Osteocyte (in vitro differentiated cells): Measurements from ENCODE around the gene TMC3. TPM values are rescaled to one million over a fixed set of nuclear protein-coding genes. Genes with fewer than 3 reads are reported as not detected.

Source experiments
- DNase-seq: peaks from one replicate; pipeline ENCODE4 v3.0.0; 2021; ENCODE audit warnings: mixed read lengths; ENCODE audit not compliant: unreplicated experiment; ENCODE audit errors: extremely low spot score
- H3K27ac Mint-ChIP-seq: one replicate; pipeline ENCODE4 v1.8.0; 2021; ENCODE audit warnings: mild to moderate bottlenecking, mixed read lengths; ENCODE audit not compliant: unreplicated experiment
- H3K27me3 Mint-ChIP-seq: one replicate; pipeline ENCODE4 v1.8.0; 2021; ENCODE audit warnings: mixed read lengths; ENCODE audit not compliant: unreplicated experiment
- H3K36me3 Mint-ChIP-seq: one replicate; pipeline ENCODE4 v1.8.0; 2021; ENCODE audit warnings: mixed read lengths; ENCODE audit not compliant: unreplicated experiment
- H3K4me1 Mint-ChIP-seq: one replicate; pipeline ENCODE4 v1.8.0; 2021; ENCODE audit warnings: mixed read lengths; ENCODE audit not compliant: unreplicated experiment
- H3K4me3 Mint-ChIP-seq: one replicate; pipeline ENCODE4 v1.8.0; 2021; ENCODE audit warnings: mild to moderate bottlenecking, moderate library complexity, mixed read lengths; ENCODE audit not compliant: unreplicated experiment
- H3K9me3 Mint-ChIP-seq: one replicate; pipeline ENCODE4 v1.8.0; 2021; ENCODE audit warnings: mixed read lengths; ENCODE audit not compliant: unreplicated experiment
- total RNA-seq: library from RNA; stranded (reverse); gene quantifications from 2 replicates; pipeline ENCODE4 v1.2.1, GENCODE V29; 2021
- TF ChIP-seq, protein P1 (sequence below): fragments of 200-600 bp; sonication (generic); IDR thresholded peaks from 2 replicates; pipeline ENCODE4 v1.5.0; 2021; ENCODE audit warnings: antibody characterized with exemption, mild to moderate bottlenecking, moderate library complexity

Gene TMC3
- total RNA-seq, 1 donor from 2014 or later: not detected

DNA sequence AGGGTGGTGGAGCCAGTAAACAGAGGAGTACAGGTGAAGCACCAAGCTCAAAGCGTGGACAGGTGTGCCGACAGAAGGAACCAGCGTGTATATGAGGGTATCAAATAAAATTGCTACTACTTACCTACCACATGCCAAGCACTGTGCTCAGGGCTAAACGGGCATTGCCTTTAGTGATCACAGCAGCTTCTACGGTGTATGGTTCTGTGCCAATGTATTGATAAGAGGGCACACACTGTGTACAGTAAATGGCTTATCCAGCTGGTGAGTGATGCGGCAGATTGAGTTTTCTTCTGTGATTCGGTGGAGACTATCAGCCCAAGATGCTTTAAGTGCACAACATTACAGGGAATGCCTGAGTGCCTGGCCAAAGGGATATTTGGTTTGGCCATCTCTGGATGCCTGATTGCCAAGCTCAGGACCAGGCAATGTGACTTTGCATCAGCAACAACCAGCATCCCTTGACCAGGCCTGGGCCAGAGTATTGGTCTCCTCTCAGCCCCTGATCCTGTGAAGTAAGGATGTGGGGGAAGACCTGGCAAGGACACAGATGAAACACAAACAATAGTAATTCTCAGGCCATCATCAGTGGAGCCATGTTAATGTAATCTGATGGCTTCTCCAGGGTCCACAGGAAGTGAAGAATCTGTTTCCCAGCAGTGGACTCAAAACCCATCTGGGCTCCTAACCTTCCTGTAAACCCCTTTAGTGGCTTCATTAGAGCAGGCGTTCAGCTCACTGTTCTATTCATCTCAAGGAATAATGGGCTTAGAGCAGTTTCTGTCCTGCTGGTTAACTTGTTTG lies 64.2 kb downstream of the TMC3 start:
- no peak overlapping the region for H3K27ac Mint-ChIP-seq
- H3K27me3 Mint-ChIP-seq: no peaks in the 10 kb centered on the region
- H3K4me1 Mint-ChIP-seq: peaks cover 11% of the 10 kb centered on the region
- H3K36me3 Mint-ChIP-seq: no peaks in the 10 kb centered on the region
- TF ChIP-seq, protein P1, sequence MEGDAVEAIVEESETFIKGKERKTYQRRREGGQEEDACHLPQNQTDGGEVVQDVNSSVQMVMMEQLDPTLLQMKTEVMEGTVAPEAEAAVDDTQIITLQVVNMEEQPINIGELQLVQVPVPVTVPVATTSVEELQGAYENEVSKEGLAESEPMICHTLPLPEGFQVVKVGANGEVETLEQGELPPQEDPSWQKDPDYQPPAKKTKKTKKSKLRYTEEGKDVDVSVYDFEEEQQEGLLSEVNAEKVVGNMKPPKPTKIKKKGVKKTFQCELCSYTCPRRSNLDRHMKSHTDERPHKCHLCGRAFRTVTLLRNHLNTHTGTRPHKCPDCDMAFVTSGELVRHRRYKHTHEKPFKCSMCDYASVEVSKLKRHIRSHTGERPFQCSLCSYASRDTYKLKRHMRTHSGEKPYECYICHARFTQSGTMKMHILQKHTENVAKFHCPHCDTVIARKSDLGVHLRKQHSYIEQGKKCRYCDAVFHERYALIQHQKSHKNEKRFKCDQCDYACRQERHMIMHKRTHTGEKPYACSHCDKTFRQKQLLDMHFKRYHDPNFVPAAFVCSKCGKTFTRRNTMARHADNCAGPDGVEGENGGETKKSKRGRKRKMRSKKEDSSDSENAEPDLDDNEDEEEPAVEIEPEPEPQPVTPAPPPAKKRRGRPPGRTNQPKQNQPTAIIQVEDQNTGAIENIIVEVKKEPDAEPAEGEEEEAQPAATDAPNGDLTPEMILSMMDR: no peak
- no peak overlapping the region for H3K4me3 Mint-ChIP-seq
- no peak for DNase-seq
- no peaks in the 10 kb centered on the region for H3K9me3 Mint-ChIP-seq

DNA sequence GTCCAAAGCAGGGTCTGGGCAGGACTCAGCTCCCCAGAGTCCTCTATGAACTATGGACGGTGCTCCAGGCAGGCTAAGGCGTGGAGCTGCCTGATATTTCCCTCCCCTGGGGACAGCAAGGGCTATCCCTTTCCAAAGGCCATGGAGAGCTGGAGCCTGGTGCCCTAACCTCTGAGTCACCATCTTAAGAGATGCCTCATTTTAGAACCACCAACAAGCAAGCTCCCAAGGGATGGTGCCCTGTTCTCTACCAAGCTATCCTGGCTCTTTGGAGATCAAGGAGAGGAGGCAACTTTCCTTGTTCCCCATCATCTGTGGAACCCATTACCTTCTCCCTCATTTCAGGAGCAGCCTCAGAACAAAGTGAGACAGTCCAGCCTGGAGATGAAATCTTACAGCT lies 65.8 kb downstream of the TMC3 start:
- no peaks in the 10 kb centered on the region for H3K27me3 Mint-ChIP-seq
- no peak overlapping the region for H3K27ac Mint-ChIP-seq
- no peaks in the 10 kb centered on the region for H3K9me3 Mint-ChIP-seq
- no peak for DNase-seq
- no peaks in the 10 kb centered on the region for H3K36me3 Mint-ChIP-seq
- TF ChIP-seq, protein P1: no peak
- H3K4me3 Mint-ChIP-seq: no peak overlapping the region
- H3K4me1 Mint-ChIP-seq: peaks cover 11% of the 10 kb centered on the region

DNA sequence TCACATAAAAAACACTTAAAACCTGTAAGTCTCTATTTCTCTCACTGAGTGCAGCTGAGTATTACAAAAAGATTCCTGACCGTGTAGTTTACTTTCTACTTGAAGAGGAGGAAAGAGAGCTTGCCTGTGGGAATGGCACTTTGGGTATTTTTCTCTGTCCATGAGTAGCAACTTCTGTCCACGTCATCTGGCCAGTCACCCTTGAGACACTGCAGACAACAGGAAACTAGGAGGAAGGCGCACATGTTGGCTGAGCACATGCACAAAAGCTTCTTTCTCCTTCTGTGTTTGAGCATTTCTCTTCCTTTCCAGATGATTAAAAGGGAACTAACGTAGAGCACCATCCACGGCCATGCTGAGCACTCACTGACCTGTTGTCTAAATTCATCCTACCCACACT lies 69.8 kb downstream of the TMC3 start:
- H3K9me3 Mint-ChIP-seq: no peaks in the 10 kb centered on the region
- H3K4me3 Mint-ChIP-seq: no peak overlapping the region
- no peak for DNase-seq
- peaks cover 3% of the 10 kb centered on the region for H3K4me1 Mint-ChIP-seq
- H3K27me3 Mint-ChIP-seq: peaks cover 15% of the 10 kb centered on the region
- no peaks in the 10 kb centered on the region for H3K36me3 Mint-ChIP-seq
- H3K27ac Mint-ChIP-seq: no peak overlapping the region
- TF ChIP-seq, protein P1: no peak

DNA sequence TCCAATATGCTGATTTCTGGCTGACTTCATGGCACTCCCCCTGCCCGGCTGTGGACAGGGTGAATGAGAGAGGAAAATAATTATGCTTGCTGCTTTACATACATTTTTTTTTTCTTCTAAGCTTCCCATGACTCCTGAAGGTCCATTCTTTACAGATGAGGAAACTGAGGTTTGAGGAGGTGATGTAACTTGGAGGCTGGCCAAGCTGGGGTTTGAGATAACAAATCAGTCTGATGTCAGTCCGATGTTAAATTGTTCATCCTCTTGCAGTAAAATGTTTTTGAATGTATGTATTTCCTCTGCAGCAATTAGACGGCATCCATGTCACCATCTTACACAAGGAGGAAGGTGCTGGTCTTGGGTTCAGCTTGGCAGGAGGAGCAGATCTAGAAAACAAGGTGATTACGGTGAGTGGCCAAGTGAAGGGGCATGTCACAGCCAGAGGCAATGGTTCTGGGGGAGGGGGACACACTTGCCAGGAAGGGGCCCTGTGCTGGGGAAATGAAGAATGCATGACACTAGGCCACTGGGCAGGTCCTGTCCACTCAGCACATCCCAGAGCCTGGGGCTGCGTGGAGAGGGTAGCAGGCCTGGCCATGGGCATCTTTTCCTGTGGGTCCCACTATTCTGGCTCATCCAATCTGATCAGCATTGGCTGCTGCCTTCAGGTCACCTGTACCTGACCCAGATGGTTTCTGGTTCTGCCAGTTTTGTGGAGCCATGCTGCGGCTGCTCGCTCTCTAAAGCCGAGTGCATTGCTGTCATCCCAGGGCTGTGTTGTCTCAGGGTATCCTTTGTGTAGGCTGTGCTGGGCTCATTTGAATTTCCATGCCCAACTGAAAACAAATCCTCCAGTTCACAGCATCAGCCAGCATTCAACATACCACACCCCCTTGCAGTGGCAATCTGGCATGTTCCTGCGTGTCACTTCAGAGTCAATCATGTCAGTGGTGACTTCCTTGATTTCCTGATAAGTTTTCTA lies 70.5 kb downstream of the TMC3 start:
- Mint-ChIP-seq H3K4me1 (peaks cover 3% of the 10 kb centered on the region), H3K9me3 (no peaks in the 10 kb centered on the region), H3K27me3 (peaks cover 15% of the 10 kb centered on the region), H3K36me3 (no peaks in the 10 kb centered on the region), H3K4me3 (no peak overlapping the region), H3K27ac (no peak overlapping the region)
- no peak for DNase-seq
- TF ChIP-seq, protein P1: no peak

DNA sequence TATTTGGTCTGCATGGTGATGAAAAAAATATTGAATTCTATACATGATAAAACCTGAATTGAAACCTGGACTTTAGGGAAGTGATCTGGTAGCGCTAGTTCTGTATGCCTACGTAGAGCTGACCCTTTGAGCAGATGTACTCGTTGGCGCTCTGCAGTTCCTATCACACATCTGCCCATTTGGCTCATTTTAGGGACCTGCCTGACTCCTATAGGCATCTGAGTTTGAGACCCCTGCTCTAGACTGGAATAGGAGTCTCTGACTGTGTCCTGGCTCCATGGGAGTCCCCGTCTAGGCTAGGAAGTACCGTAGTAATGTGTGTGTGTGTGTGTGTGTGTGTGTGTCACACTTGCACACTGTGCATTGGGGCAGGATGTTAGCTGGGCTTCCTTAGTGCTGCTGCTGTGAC lies 71.3 kb downstream of the TMC3 start:
- Mint-ChIP-seq H3K36me3 (no peaks in the 10 kb centered on the region), H3K9me3 (no peaks in the 10 kb centered on the region), H3K27ac (no peak overlapping the region), H3K4me1 (peaks cover 3% of the 10 kb centered on the region), H3K4me3 (no peak overlapping the region), H3K27me3 (peaks cover 15% of the 10 kb centered on the region)
- no peak for DNase-seq
- TF ChIP-seq, protein P1: no peak
